Mucosa of descending colon (tissue), 3 donors: Measurements from ENCODE around the gene ABHD12. TPM values are rescaled to one million over a fixed set of nuclear protein-coding genes. Genes with fewer than 3 reads are reported as not detected.

Source experiments
- ATAC-seq: fragments of 200-7000 bp; cut with Tn5 transposase; one replicate; pipeline ENCODE4 v1.9.1; 2020; ENCODE audit warnings: mild to moderate bottlenecking, moderate library complexity
- DNase-seq, 3 donors: peaks; one replicate each; pipeline ENCODE4 v3.0.0-alpha.2; 2020
- H3K36me3 ChIP-seq: fragments of 200-600 bp; one replicate; pipeline ENCODE4 v1.8.0; 2021; ENCODE audit warnings: low read depth, mild to moderate bottlenecking
- H3K4me1 ChIP-seq: fragments of 200-600 bp; one replicate; pipeline ENCODE4 v1.8.0; 2021; ENCODE audit warnings: low read depth, mild to moderate bottlenecking
- H3K4me3 ChIP-seq: fragments of 200-600 bp; one replicate; pipeline ENCODE4 v1.8.0; 2021; ENCODE audit warnings: mild to moderate bottlenecking
- H3K9me3 ChIP-seq: fragments of 200-600 bp; one replicate; pipeline ENCODE4 v1.8.0; 2021; ENCODE audit warnings: mild to moderate bottlenecking
- CTCF ChIP-seq: fragments of 200-600 bp; IDR thresholded peaks from one replicate; pipeline ENCODE4 v1.8.0; 2022; ENCODE audit warnings: antibody characterized with exemption, mild to moderate bottlenecking
- intact Hi-C, 2 donors: fragments of 100-400 bp; cut with DNase I in 1 of 2; cut with micrococcal nuclease in 1 of 2; formaldehyde crosslinking; loops; one replicate each; pipeline versions ENCODE4 v1.11.0 to v1.11.1; 2022; cut with DNase I, micrococcal nuclease
- total RNA-seq, 3 donors: library from RNA; stranded (reverse); fragmentation: NEBNext Ultra II Directional in 2 of 3; extraction: Animal tissue kit (Norgen Biotek cat#: 25700) in 2 of 3; gene quantifications; one replicate each; pipeline versions ENCODE4 v1.2.1 to v1.2.4, GENCODE V29; 2021 to 2023
- donor health status: DM: no; HTN: no; CAD: no; lungs with moderate emphysema.
- donor health status: DM: no; HTN: no; CAD: no.
- donor health status: DM: no; HTN: yes; CAD: no.

The ABHD12 gene
- total RNA-seq, 3 donors from 2014 or later: 47.3 to 65.5 (median 59.5) TPM

GRCh38 chr20:25250508-25250907 lies 140.1 kb downstream of the ABHD12 start:
- H3K9me3 ChIP-seq: no peaks in the 10 kb centered on the region
- ATAC-seq (no peak), DNase-seq (no peak)
- peaks cover 54% of the 10 kb centered on the region for H3K4me1 ChIP-seq
- TF ChIP-seq CTCF: no peak
- H3K36me3 ChIP-seq: no peaks in the 10 kb centered on the region
- intact Hi-C loops: no loop called here
- no peak overlapping the region for H3K4me3 ChIP-seq

Other genes starting within 250 kb of the ABHD12 start
- gene ENTPD6, start 195.1 kb downstream of the ABHD12 start, total RNA-seq: 100 to 1,000 TPM; 114 to 191 (median 140) TPM
- 100 to 1,000 TPM; 247 to 252 (median 247) TPM for gene PYGB, start 142.8 kb downstream of the ABHD12 start, total RNA-seq
- gene GINS1, start 16.8 kb upstream of the ABHD12 start, total RNA-seq: 1 to 10 TPM; 1.8 to 8.6 (median 1.9) TPM
- 10 to 100 TPM in 1 of 3 donors, 1 to 10 TPM in 2; 1.8 to 15.1 (median 3.3) TPM for gene NINL, start 194.7 kb upstream of the ABHD12 start, total RNA-seq
- 1 to 10 TPM; 2.5 to 4.9 (median 2.6) TPM for gene NANP, start 233.2 kb upstream of the ABHD12 start, total RNA-seq